MCF 10A (cell line): ENCODE results near the gene TAF1C. TPM values are rescaled to one million over a fixed set of nuclear protein-coding genes. Genes with fewer than 3 reads are reported as not detected.

ENCODE experiments used
- BruUV-seq: library from RNA; stranded (reverse); fragments of 400-500 nt; replicated peaks from 2 replicates; lab custom pipeline; 2021; lab: Mats Ljungman, UMichigan
- CTCF ChIA-PET: fragments of 300-600 bp; sonication (Branson Sonifier 250); formaldehyde crosslinking; extraction: SDS; loops from one replicate; lab custom pipeline; 2021; ENCODE audit warnings: antibody characterized with exemption, inconsistent platforms; lab: Yijun Ruan, JAX
- POLR2A ChIA-PET: fragments of 300-600, 350-650 bp; sonication (Branson Sonifier 250); formaldehyde crosslinking; extraction: SDS; loops from one replicate; lab custom pipeline; 2020; ENCODE audit warnings: antibody characterized with exemption, inconsistent platforms; lab: Yijun Ruan, JAX
- DNase-seq: peaks from one replicate; pipeline ENCODE4 v3.0.0-alpha.2; 2018; ENCODE audit not compliant: unreplicated experiment
- H3K27ac Mint-ChIP-seq: one replicate; pipeline ENCODE4 v1.8.0; 2022; ENCODE audit warnings: mild to moderate bottlenecking, low read depth, mixed read lengths; ENCODE audit not compliant: unreplicated experiment
- H3K27me3 Mint-ChIP-seq: one replicate; pipeline ENCODE4 v1.8.0; 2022; ENCODE audit warnings: mixed read lengths; ENCODE audit not compliant: insufficient read depth, unreplicated experiment
- H3K36me3 Mint-ChIP-seq: one replicate; pipeline ENCODE4 v1.8.0; 2022; ENCODE audit warnings: mild to moderate bottlenecking, moderate library complexity, mixed read lengths; ENCODE audit not compliant: insufficient read depth, unreplicated experiment
- H3K4me1 Mint-ChIP-seq: one replicate; pipeline ENCODE4 v1.8.0; 2022; ENCODE audit warnings: mixed read lengths; ENCODE audit not compliant: insufficient read depth, unreplicated experiment
- H3K4me3 Mint-ChIP-seq: one replicate; pipeline ENCODE4 v1.8.0; 2022; ENCODE audit warnings: mild to moderate bottlenecking, moderate library complexity, mixed read lengths; ENCODE audit not compliant: unreplicated experiment
- H3K9me3 Mint-ChIP-seq: one replicate; pipeline ENCODE4 v1.8.0; 2022; ENCODE audit warnings: mixed read lengths; ENCODE audit not compliant: unreplicated experiment
- intact Hi-C: fragments of 100-400 bp; cut with micrococcal nuclease; formaldehyde crosslinking; loops from 2 replicates; pipeline ENCODE4 v1.14.1; 2022
- total RNA-seq: library from RNA; stranded (reverse); gene quantifications from 2 replicates; pipeline ENCODE4 v1.2.3, GENCODE V29; 2022
- TF ChIP-seq, protein P1 (sequence below): fragments of 200-600 bp; IDR thresholded peaks from one replicate; pipeline ENCODE4 v1.8.0; 2022; ENCODE audit warnings: antibody characterized with exemption, mild to moderate bottlenecking; ENCODE audit not compliant: unreplicated experiment

TAF1C gene
- total RNA-seq, 1 experiment from 2014 or later = 35.1 TPM

DNA sequence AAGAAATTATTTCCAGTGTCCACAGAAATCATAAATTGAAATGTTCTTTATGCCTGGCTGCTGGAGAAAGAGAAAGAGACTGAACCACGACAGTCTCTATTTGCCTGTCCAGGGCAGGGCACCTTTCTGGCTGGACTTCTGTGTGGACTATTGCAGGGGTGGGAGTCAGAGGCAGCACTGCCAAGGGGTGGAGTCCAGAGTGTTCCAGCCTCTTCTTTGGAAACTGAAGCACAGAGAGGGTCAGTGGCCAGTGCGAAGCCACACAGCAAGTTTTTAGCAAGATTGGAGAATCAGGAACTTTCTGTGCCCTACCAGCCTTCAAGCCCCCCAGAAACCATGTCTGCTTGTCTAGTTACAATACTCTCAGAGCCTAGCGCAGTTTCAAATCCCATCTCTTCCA lies 37.7 kb upstream of the TAF1C start:
- H3K4me1 Mint-ChIP-seq = no peaks in the 10 kb centered on the region
- BruUV-seq = no TSS peak
- H3K27me3 Mint-ChIP-seq = no peaks in the 10 kb centered on the region
- peaks cover 4% of the 10 kb centered on the region for H3K36me3 Mint-ChIP-seq
- POLR2A ChIA-PET = no interaction called here
- H3K9me3 Mint-ChIP-seq = no peaks in the 10 kb centered on the region
- H3K27ac Mint-ChIP-seq = no peak overlapping the region
- intact Hi-C loops = no loop called here
- CTCF ChIA-PET = interaction anchor here (0.6 kb wide), 1 partner anchor 651 kb away, joined by 3 read pairs; no protein-coding TSS in a partner anchor
- TF ChIP-seq, protein P1, sequence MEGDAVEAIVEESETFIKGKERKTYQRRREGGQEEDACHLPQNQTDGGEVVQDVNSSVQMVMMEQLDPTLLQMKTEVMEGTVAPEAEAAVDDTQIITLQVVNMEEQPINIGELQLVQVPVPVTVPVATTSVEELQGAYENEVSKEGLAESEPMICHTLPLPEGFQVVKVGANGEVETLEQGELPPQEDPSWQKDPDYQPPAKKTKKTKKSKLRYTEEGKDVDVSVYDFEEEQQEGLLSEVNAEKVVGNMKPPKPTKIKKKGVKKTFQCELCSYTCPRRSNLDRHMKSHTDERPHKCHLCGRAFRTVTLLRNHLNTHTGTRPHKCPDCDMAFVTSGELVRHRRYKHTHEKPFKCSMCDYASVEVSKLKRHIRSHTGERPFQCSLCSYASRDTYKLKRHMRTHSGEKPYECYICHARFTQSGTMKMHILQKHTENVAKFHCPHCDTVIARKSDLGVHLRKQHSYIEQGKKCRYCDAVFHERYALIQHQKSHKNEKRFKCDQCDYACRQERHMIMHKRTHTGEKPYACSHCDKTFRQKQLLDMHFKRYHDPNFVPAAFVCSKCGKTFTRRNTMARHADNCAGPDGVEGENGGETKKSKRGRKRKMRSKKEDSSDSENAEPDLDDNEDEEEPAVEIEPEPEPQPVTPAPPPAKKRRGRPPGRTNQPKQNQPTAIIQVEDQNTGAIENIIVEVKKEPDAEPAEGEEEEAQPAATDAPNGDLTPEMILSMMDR = no peak
- no peak overlapping the region for H3K4me3 Mint-ChIP-seq
- DNase-seq = no peak

GRCh38 chr16:84223456-84223855 lies 36.6 kb upstream of the TAF1C start:
- H3K27ac Mint-ChIP-seq = no peak overlapping the region
- no peak overlapping the region for H3K4me3 Mint-ChIP-seq
- no TSS peak for BruUV-seq
- intact Hi-C loops = no loop called here
- DNase-seq = no peak
- TF ChIP-seq, protein P1 = no peak
- ChIA-PET POLR2A (no interaction called here), CTCF (no interaction called here)
- H3K9me3 Mint-ChIP-seq = no peaks in the 10 kb centered on the region
- H3K36me3 Mint-ChIP-seq = peaks cover 4% of the 10 kb centered on the region
- H3K27me3 Mint-ChIP-seq = peaks cover 8% of the 10 kb centered on the region
- H3K4me1 Mint-ChIP-seq = no peaks in the 10 kb centered on the region

DNA sequence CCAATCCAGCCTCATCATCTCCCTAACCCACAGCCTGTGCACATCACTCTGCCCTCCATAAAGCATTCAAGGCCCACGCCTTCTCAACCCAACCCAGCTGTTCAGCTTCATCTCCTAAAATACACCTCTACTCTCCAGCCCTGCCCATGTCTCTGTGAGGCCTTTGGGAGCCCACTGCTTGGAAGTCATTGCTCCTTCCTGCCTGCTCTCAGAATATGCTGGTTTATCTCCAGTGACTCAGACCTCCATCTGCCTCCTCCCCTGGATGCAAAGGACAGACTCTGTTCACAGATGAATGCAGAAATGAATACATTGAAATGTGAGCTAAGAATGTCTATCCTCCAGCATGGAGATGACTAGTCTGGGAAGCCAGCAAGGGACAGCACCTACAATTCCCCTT lies 34.0 kb upstream of the TAF1C start:
- H3K27ac Mint-ChIP-seq = no peak overlapping the region
- no TSS peak for BruUV-seq
- H3K4me1 Mint-ChIP-seq = no peaks in the 10 kb centered on the region
- H3K4me3 Mint-ChIP-seq = no peak overlapping the region
- ChIA-PET POLR2A (interaction anchor here (0.5 kb wide), 1 partner anchor 22 kb away, joined by 3 read pairs; no protein-coding TSS in a partner anchor), CTCF (interaction anchor here (1.7 kb wide), 1 partner anchor 34 kb away, joined by 4 read pairs; the partner anchor contains the start of gene TAF1C)
- TF ChIP-seq, protein P1 = no peak
- intact Hi-C loops = no loop called here
- peaks cover 4% of the 10 kb centered on the region for H3K36me3 Mint-ChIP-seq
- peaks cover 24% of the 10 kb centered on the region for H3K27me3 Mint-ChIP-seq
- H3K9me3 Mint-ChIP-seq = no peaks in the 10 kb centered on the region
- DNase-seq = no peak

DNA sequence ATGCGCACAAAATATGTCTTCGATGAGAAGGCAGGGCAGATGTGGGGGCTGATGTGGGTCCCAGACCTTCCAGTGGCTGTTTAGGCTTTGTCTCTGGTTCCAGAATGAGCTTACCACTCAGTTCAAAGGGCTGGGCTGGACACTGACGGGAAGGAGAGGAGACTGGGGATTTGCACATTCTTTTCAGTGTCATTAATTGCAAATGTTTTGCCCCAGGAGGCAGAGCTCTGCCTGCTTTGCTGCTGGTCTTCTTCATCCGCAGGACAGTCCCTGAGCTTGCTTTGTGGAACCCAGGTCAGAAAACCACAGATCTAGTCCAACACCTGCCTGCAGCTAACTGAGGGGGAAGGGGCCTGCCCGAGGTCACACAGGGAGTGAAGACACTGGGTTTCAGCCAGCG lies 32.1 kb upstream of the TAF1C start:
- ChIA-PET CTCF (no interaction called here), POLR2A (no interaction called here)
- BruUV-seq = no TSS peak
- no peak overlapping the region for H3K27ac Mint-ChIP-seq
- intact Hi-C loops = no loop called here
- TF ChIP-seq, protein P1 = no peak
- H3K9me3 Mint-ChIP-seq = no peaks in the 10 kb centered on the region
- no peak overlapping the region for H3K4me3 Mint-ChIP-seq
- no peak for DNase-seq
- H3K27me3 Mint-ChIP-seq = peaks cover 24% of the 10 kb centered on the region
- H3K36me3 Mint-ChIP-seq = peaks cover 4% of the 10 kb centered on the region
- peaks cover 6% of the 10 kb centered on the region for H3K4me1 Mint-ChIP-seq
